Astrocyte of the cerebellum (primary cell): Measurements from ENCODE around the gene ZFHX2.

ENCODE experiments used
- DNase-seq: peaks from one replicate; pipeline ENCODE4 v3.0.0-alpha.2; 2011; ENCODE audit warnings: low read depth
- H3K4me3 ChIP-seq: 2 replicates; pipeline ENCODE4 v1.5.1; 2011; ENCODE audit warnings: mild to moderate bottlenecking, low read depth, low read length, moderate library complexity
- in situ Hi-C: cut with HindIII; loops from 2 replicates; pipeline ENCODE4 v1.10.0; 2017; ENCODE audit warnings: low sequenced_read_pairs
- TF ChIP-seq, protein P1 (sequence below): IDR thresholded peaks from 2 replicates; pipeline ENCODE4 v1.5.1; 2012; ENCODE audit warnings: low read length, low read depth, moderate library complexity, mild to moderate bottlenecking; ENCODE audit errors: missing control alignments

The ZFHX2 gene

DNA sequence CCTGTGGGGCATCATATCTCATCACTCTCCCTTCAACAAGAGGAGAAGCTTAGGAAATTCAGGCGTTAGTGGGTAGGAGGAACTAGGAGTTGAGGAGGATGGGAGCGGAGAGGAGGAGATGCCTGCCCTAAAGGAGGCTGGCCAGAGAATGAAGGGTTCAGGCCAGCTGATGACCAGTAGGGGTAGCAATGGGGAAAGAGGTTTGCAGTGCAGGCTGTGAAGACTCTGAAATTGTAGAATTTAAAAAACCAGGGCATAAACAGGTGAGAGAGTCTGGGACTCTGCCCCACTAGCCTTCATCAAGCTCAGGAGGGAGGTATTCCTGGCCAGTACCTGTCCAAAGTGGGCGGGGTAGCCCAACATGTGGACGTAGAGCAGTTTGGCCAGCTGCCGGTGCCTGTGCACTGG is 15.2 kb upstream of the ZFHX2 start:
- TF ChIP-seq, protein P1, sequence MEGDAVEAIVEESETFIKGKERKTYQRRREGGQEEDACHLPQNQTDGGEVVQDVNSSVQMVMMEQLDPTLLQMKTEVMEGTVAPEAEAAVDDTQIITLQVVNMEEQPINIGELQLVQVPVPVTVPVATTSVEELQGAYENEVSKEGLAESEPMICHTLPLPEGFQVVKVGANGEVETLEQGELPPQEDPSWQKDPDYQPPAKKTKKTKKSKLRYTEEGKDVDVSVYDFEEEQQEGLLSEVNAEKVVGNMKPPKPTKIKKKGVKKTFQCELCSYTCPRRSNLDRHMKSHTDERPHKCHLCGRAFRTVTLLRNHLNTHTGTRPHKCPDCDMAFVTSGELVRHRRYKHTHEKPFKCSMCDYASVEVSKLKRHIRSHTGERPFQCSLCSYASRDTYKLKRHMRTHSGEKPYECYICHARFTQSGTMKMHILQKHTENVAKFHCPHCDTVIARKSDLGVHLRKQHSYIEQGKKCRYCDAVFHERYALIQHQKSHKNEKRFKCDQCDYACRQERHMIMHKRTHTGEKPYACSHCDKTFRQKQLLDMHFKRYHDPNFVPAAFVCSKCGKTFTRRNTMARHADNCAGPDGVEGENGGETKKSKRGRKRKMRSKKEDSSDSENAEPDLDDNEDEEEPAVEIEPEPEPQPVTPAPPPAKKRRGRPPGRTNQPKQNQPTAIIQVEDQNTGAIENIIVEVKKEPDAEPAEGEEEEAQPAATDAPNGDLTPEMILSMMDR, result peak; percentile 39
- H3K4me3 ChIP-seq, result peak overlapping the region; percentile 67
- DNase-seq, result no peak
- in situ Hi-C loops, result no loop called here

DNA sequence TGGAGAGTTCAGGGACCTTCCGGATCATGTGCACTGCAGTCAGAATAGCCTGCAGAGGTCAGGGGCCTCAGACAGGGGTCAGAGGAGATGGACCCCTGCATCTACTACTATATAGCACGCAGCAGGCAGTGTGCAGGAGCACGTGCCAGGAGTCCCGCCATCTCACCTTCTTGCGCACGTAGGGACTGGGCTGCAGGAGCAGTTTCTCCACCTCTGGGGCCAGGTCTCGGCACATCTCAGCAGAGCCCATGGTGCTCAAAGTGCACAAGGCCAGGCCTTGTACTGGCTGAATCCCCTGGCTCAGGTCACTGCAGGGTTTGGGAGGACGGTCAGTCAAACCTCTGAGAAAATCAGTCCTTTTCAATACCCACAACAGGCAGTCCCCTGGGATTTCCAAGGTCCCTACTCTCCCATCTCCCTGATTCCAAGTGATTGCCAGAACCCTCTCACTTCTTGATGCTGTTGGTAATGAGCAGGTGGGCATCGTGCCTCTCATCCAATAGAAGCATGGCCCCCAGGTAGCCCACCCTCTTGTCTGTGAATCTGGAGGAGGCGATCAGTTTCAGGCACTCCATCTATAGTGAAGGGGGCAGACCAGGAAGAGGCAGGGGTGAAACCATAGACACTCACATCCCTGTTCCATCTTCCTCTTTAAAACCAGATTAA is 14.7 kb upstream of the ZFHX2 start:
- H3K4me3 ChIP-seq, result no peak overlapping the region
- in situ Hi-C loops, result no loop called here
- no peak for DNase-seq
- TF ChIP-seq, protein P1, result no peak

DNA sequence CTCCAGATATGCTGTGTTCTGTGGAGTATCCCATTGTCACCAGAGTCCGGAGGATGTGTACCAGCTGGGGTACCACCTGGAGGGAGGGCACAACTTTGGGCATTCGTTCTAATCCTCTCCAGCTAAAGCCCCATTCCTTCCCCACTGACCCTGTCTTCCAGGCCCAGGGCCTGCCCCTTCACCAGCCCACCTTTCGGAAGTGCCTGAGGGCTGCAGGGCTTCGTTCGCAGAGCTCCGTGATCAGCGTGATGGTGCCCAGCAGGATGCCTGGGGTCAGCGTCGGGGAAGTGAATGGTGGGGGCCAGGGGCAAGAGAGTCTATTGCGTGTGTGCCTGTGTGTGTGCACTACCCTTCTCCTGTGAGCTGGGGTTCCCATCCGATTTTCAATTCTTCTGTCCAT is 14.1 kb upstream of the ZFHX2 start:
- no peak for DNase-seq
- H3K4me3 ChIP-seq, result no peak overlapping the region
- TF ChIP-seq, protein P1, result no peak
- in situ Hi-C loops, result no loop called here

DNA sequence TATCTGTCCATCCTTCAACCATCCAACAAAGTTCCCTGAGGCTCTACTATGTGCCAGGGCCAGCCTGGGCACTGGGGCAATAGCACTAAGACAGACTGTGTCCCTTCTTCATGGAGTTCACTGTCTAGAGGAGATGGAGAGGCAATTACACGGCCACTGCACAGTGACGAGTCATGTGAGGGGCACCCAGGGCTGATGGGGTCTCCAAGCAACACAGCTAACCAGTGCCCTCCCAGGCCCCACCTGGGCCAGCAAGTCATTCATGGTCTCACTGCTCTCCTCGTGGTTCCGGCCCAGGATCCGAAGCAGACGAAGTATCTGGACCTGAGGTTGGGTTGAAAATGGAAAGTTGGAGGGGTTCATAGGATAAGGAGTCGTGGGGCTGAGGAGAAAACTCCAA is 13.3 kb upstream of the ZFHX2 start:
- in situ Hi-C loops, result no loop called here
- TF ChIP-seq, protein P1, result no peak
- no peak overlapping the region for H3K4me3 ChIP-seq
- no peak for DNase-seq

DNA sequence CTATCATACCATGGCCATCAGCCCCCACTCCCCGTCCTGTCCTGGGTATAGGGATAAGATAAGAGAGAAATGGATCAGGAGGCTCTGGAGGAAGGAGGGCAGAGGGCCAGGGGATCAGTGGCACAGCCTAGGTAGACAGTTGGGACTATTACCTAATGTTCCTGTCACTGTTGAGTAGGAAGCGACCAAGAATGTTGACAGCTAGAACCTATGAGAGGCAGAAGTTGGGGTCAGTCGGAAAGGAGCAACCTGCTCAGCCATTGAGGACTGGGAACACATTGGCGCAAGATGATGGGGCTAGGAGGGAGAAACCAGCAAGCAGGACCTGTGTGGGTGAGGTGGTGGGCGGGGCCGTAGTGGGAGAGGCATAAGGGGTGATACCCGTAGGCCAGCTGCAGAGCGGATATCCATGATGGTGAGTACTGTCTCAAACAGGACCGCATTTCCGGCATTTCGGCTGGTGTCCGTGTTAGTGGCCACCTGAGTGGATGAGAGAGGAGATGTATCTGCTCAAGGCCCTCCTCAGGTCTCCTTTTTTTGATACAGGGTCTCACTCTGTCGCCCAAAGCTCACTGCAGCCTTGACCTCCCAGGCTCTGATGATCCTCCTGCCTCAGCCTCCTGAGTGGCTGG is 12.7 kb upstream of the ZFHX2 start:
- TF ChIP-seq, protein P1, result no peak
- no peak for DNase-seq
- in situ Hi-C loops, result no loop called here
- H3K4me3 ChIP-seq, result no peak overlapping the region

DNA sequence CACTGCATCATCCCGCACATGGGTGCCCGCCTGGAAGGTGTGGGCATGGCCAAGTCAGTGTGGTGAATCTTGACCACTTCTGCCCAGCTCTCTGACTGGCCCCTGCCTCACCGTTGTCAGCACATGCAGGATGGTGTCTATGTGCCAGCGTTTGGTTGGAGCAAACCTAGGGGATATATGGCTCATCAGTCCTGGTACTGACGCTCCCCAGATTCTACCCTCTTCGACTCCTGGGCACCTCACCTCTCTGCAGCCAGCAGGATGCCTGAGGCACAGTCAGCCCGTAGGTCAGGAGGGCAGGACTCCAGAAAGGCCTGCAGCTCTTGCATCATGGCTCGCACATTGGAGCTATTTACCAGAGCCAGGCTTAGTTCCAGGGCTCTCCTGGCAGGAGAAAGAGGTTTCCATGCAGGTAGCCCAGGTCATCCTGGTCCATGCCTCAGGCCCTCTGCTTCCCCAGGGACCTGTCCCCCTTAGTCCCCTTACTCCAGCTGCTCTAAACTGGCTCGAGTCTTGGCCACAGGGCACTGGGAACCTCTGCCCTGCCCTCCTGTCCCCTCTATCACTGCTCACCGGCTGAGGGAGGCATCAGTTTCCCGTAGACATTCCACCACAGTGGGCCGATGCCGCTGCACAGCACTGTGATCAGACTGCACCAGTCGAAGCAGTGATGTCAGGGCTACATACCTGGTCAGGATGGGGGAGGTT is 12.1 kb upstream of the ZFHX2 start:
- in situ Hi-C loops, result no loop called here

More for the DNA sequence above, 12.1 kb upstream of the ZFHX2 start:
- DNase-seq, result no peak
- no peak overlapping the region for H3K4me3 ChIP-seq
- TF ChIP-seq, protein P1, result no peak
